OCI-LY7 (cell line): ENCODE measurements around the gene DAB1.

Experiments
- CTCF ChIP-seq: fragments of 200-600 bp; sonication (generic); conservative IDR thresholded peaks from 2 replicates; pipeline ENCODE4 v1.5.1; 2014; ENCODE audit warnings: mild to moderate bottlenecking, antibody characterized with exemption, low read length, moderate library complexity, mixed read lengths
- EZH2phosphoT487 ChIP-seq: fragments of 200-600 bp; sonication (generic); IDR thresholded peaks from 2 replicates; pipeline ENCODE4 v1.6.1; 2018; ENCODE audit warnings: low read depth, borderline replicate concordance, mild to moderate bottlenecking, mixed run types, antibody characterized with exemption, low read length, moderate library complexity, mixed read lengths

DNA sequence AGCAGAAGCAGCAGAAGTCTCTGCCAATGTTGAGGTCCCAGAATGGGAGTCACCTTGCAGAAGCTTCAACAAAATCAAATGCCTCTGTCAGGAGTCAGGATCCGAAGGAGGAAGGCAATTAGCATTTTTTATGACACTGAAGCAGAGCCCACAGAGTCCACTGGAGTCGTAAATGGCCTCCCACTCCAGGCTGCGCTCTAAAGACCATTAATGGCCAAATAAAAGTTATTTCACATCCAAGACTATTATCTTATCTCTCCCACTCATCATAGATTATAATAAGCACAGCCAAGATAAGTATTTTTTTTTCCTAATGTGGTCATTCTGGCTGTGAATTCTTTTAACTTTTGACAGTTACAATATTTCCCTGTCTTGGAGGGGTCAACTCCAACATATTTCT is 267.0 kb downstream of the DAB1 start:
- TF ChIP-seq CTCF: no peak
- TF ChIP-seq EZH2phosphoT487: no peak
